GM12872 (cell line): ENCODE measurements around the gene LRMDA.

ENCODE experiments used
- TF ChIP-seq, protein P1 (sequence below): IDR thresholded peaks from 3 replicates; pipeline ENCODE4 v1.5.1; 2011; ENCODE audit warnings: low read depth, mild to moderate bottlenecking, low read length, moderate library complexity; ENCODE audit not compliant: insufficient read depth

The LRMDA gene

DNA sequence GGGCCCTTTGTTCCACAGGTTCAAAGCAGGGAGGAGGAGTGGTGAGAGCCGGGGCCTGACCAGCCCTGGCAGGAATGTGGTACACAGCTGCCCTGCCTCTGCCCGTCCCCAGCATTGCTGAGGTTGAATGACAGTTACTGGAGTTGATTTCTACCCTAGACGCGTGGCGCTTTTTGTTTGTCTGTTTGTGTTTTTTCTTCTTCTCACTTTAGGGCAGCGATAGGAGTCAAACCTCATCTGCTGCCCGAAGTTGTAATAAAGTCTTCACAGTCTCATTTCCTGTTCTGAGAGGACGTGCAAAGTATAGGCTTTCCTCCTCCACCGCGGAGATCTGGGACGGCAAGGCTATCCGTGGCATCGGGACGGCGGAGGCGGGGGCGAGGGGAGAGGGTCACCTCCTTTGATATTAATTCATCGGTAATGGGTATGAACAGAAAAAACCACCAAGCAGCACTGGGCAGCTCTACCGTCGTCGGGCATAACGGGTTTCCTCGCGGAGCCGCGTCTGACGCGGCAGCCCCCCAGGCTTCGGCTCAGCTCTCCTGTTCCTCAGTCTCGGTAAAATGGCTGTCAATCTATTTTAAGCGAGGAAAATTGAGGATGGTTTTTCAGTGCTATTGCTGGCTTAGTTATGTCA is 160.8 kb downstream of the LRMDA start:
- TF ChIP-seq, protein P1, sequence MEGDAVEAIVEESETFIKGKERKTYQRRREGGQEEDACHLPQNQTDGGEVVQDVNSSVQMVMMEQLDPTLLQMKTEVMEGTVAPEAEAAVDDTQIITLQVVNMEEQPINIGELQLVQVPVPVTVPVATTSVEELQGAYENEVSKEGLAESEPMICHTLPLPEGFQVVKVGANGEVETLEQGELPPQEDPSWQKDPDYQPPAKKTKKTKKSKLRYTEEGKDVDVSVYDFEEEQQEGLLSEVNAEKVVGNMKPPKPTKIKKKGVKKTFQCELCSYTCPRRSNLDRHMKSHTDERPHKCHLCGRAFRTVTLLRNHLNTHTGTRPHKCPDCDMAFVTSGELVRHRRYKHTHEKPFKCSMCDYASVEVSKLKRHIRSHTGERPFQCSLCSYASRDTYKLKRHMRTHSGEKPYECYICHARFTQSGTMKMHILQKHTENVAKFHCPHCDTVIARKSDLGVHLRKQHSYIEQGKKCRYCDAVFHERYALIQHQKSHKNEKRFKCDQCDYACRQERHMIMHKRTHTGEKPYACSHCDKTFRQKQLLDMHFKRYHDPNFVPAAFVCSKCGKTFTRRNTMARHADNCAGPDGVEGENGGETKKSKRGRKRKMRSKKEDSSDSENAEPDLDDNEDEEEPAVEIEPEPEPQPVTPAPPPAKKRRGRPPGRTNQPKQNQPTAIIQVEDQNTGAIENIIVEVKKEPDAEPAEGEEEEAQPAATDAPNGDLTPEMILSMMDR: no peak

DNA sequence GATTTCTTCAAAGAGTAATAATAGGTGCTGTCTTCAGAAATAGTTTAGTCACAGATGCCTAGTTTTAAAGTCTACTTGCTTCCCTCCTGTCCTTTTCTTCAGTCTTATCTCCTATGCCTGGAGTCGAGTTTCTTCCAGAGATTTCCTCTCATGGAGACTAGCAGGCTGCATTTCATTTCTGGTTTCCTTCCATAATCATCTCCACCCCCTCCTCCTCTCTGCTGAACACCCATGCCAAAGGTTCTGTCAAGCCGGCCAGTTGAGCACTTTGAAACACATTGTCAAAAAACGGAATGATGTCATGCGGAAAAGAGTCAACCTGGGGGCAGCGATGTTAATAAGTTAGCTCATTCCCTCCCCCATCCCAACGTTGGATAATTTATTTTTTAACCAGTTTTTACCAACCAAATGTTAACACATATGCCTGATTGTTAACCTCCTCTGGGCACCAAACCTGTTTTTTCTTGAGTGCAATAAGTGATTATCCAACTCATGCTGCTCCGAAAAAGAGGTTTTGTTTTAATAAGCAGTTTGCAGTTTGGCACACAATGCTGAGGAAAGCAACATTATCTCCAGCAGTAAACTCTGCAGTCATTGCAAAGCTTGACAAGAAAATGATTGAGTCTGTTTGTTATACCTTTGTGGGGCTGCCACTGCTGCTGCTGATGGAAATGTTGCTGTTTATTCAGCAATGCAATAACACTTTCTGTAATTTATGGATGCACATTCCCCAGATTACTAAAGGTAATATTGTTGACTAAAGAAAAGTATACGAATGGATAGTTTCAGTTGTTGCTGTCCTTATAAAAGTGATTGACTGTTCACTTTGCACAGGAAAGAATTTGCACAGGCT is 161.6 kb downstream of the LRMDA start:
- TF ChIP-seq, protein P1: no peak

DNA sequence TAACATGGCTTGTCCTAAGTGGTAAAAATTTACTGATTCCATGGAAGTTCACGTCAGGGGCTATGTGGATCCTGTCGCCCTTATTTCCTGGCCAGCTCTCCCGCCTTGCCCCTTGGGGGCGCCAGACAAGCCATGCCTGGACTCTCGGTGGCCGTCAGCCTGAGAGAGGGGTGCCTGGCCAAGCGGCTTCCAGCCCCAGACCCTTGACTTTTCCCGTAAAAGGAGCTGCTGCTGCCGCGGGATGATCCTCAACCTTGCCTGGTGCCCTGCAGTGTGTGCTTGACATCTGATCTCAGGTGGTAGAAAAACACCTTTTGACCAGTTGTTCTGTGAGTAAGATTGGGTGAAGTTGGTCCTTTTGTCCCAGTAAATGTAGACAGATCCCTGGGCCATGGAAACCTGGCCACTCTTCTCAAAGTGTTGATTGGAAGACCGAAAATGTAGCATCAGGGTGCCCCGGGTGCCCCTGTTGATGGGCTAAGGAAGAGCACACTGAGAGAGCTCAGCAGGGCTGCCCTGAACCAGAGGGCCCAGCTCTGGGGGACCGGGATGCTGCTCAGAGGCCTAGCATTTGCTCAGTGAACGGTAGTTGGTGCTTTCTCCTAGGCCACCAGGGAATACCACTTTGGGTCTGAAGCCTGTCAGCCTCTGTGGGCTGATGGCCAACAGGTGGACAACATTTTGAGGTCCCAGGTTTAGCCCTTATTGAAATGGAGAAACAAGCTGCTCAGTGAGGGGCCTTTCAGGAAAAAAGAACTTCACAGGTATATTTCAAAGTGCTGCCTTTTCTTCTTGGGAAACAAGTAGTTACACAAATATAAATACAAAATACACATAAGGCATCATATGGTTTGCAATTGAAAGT is 162.5 kb downstream of the LRMDA start:
- TF ChIP-seq, protein P1: peak; percentile 27; the same call in 1 of the 3 replicates

DNA sequence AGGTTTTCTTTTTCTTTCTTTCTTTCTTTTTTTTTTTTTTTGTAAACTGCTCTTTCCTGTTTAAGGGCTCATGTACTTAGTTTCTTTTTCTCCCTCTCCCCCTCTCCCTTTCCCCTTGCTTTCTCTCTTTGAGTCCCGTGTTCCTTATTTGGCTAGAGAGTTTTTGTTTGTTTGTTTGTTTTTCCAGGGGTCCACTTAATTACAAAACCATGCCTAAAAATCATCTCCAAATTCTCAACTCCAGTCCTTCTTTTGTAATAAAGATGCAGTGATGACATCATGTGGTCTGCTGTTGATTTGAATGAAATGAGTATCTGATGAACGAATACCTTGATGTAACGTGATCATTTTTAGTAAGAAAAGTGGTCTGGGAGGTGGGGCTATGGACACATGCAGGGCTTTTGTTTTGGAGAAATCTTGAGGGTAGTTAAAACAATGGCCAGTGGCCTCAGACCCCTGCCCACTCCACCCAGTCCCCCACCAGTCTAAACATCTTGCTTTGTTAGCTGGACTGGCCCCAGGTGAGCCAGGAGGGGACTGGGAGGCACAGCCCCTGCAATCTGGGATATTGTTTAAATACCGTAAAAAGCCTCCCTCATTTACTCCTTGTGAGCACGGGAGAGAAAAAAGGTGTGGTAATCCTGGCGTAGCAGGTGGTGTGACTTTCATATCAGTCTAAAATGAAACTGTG is 165.7 kb downstream of the LRMDA start:
- TF ChIP-seq, protein P1: no peak

DNA sequence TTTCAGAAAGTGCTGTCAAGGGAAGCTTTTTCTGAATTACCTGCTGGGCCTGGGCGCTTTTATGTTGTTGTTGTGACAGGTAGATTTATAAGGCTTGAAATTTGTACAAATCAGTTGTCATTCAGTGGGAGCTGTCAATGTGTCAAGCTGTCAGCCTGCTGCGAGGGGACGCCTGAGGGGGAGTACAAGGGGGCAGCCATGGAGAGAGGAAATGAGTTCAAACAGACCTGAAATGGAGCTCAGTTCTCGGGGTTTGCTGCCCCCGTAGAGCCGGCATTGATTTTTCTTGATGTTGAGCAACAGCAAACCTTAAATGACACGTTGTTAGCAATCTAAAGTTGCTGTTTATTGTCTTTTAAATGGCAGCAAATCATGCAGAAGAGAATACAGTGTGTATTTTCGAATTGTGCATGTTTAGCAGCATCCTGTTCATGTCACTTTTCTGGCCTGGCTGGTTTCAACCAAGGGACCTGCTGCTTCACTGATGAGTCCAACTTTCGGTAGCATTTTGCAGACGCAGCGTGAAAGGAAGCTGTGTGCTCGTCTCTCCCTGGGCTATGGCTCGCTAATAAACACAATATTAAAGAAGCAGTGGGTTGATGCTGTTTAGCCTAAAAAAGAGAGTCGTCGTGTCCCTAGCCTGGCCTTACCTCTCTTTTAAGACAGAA is 166.5 kb downstream of the LRMDA start:
- TF ChIP-seq, protein P1: no peak

DNA sequence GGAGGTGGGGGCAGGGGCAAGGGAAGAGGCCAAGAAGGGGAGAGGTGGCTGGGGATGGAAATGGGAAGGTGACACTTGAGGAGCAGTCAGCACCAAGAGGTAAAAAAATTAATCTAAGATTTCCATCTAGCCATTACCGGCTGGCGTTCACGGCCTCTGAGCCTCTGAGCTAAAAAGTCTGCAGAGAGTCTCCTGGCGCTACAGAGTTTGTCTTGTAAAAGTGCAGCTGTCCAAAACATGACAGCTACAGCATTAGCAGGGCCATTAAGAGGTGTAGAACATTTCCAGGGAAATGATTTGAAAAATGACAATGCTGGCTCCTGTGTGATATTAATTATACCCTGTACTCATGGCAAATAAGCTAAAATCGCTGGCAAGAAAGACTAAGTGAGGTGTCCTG is 167.6 kb downstream of the LRMDA start:
- TF ChIP-seq, protein P1: no peak
